Suprapubic skin (tissue), 4 donors: Measurements from ENCODE around the gene FGF22.

ENCODE experiments used
- CTCF ChIP-seq, 2 donors: fragments of 200-600 bp in 1 of 2; fragments of 450-650 bp in 1 of 2; sonication (generic) in 1 of 2; IDR thresholded peaks; one replicate each; pipeline ENCODE4 v1.5.1; 2016 to 2019; ENCODE audit warnings: antibody characterized with exemption in 2 of 2, mild to moderate bottlenecking in 1 of 2, moderate library complexity in 1 of 2
- EP300 ChIP-seq: sonication (generic); formaldehyde crosslinking; IDR thresholded peaks from one replicate; pipeline ENCODE4 v1.6.1; 2017; ENCODE audit warnings: antibody characterized with exemption
- POLR2AphosphoS5 ChIP-seq, 3 donors: sonication (generic); formaldehyde crosslinking; IDR thresholded peaks; one replicate each; pipeline ENCODE4 v1.6.1; 2017; ENCODE audit warnings: antibody characterized with exemption in 3 of 3

GRCh38 chr19:615619-616018 is 24.1 kb upstream of the FGF22 start:
- TF ChIP-seq POLR2AphosphoS5 (IDR thresholded peaks at IDR 0.05) = no peak
- no peak for TF ChIP-seq CTCF (IDR thresholded peaks at IDR 0.05)
- TF ChIP-seq EP300 = no peak
